Prostate gland (tissue), 2 donors: ENCODE results near the gene RNF6. TPM values are rescaled to one million over a fixed set of nuclear protein-coding genes. Genes with fewer than 3 reads are reported as not detected.

Experiments
- DNase-seq: peaks from one replicate; pipeline ENCODE4 v3.0.0-alpha.2; 2019; ENCODE audit warnings: low spot score
- H3K27ac ChIP-seq, 2 donors: fragments of 200-600 bp; sonication (generic); 2 replicates each; pipeline ENCODE4 v1.5.1; 2017 to 2019
- H3K27me3 ChIP-seq: fragments of 200-600 bp; sonication (generic); replicated peaks from 2 replicates; pipeline ENCODE4 v1.5.1; 2019; ENCODE audit not compliant: insufficient read depth
- H3K36me3 ChIP-seq, 2 donors: fragments of 200-600 bp; sonication (generic); 1 replicate in 1 of 2; 2 replicates in 1 of 2; pipeline versions ENCODE4 v1.5.1 to v1.8.1; 2017 to 2019
- H3K4me1 ChIP-seq: fragments of 200-600 bp; sonication (generic); replicated peaks from 2 replicates; pipeline ENCODE4 v1.5.1; 2019
- H3K4me3 ChIP-seq, 2 donors: fragments of 200-600 bp; sonication (generic); 2 replicates each; pipeline ENCODE4 v1.5.1; 2017 to 2019
- H3K9me3 ChIP-seq: fragments of 200-600 bp; sonication (generic); 2 replicates; pipeline ENCODE4 v1.5.1; 2017
- POLR2A ChIP-seq: fragments of 450-650 bp; IDR thresholded peaks from one replicate; pipeline ENCODE4 v1.6.1; 2016; ENCODE audit warnings: antibody characterized with exemption, mild to moderate bottlenecking
- POLR2AphosphoS5 ChIP-seq: sonication (generic); formaldehyde crosslinking; IDR thresholded peaks from one replicate; pipeline ENCODE4 v1.6.1; 2017; ENCODE audit warnings: antibody characterized with exemption
- WGBS: methylation state at CpG from one replicate; pipeline ENCODE4 v1.1.5; 2018; 5-methylcytosine and 5-hydroxymethylcytosine counted together
- intact Hi-C: fragments of 100-400 bp; cut with DNase I; formaldehyde crosslinking; loops from one replicate; pipeline ENCODE4 v1.14.2; 2022
- total RNA-seq, 2 donors: library from RNA; depleted of rRNA; stranded (reverse); fragments of >200 nt; gene quantifications; one replicate each; pipeline ENCODE4 v1.1.0, GENCODE V29; 2016
- TF ChIP-seq, protein P1 (sequence below), 4 experiments: fragments of 200-600 bp in 2 of 4; fragments of 450-650 bp in 2 of 4; sonication (generic) in 2 of 4; IDR thresholded peaks; 1 replicate in 3 of 4; 2 replicates in 1 of 4; pipeline ENCODE4 v1.5.1; 2016 to 2019; ENCODE audit warnings: antibody characterized with exemption in 4 of 4, mild to moderate bottlenecking in 2 of 4, moderate library complexity in 2 of 4

RNF6 gene
- total RNA-seq, 2 donors from 2014 or later, result 22.4 to 28.2 TPM

DNA sequence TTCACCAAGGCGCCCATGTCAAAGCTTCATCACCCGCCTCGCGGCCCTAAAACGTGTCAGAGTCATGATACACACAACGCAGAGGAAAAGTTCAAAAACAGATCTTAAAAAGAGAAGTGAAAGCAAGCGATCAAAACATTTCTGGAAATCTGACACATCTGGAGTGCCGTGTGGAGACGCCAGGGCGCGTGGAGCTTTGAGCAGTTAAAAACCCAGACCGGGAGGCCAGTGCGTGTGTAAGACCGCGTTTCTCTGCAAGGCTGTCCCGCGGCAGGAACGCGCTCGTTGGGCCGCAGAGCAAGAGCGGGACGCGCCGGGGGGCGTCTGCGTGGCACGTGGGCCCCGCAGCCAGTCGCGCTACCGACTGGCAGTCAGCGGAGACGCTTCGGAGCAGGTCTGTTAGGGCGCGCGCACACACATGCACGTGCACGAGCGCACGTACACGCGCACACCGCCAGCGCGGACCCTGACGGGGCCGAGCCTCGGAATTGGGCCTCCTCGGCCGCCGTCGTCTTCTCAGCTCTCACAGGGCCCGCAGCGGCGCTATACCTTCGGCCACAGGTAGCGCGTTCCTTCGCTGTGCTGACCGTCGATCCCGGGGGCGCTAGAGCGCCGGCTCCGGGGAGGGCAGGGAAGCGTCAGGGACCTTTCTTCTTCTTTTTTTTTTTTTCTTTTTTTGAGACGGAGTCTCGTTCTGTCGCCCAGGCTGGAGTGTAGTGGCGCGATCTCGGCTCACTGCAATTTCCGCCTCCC, 35.8 kb downstream of the RNF6 start:
- peak; percentile 90 for TF ChIP-seq POLR2AphosphoS5
- TF ChIP-seq, protein P1, sequence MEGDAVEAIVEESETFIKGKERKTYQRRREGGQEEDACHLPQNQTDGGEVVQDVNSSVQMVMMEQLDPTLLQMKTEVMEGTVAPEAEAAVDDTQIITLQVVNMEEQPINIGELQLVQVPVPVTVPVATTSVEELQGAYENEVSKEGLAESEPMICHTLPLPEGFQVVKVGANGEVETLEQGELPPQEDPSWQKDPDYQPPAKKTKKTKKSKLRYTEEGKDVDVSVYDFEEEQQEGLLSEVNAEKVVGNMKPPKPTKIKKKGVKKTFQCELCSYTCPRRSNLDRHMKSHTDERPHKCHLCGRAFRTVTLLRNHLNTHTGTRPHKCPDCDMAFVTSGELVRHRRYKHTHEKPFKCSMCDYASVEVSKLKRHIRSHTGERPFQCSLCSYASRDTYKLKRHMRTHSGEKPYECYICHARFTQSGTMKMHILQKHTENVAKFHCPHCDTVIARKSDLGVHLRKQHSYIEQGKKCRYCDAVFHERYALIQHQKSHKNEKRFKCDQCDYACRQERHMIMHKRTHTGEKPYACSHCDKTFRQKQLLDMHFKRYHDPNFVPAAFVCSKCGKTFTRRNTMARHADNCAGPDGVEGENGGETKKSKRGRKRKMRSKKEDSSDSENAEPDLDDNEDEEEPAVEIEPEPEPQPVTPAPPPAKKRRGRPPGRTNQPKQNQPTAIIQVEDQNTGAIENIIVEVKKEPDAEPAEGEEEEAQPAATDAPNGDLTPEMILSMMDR (IDR thresholded peaks at IDR 0.05), result peak in 3 of 4 experiments; percentile 27 to 72 (median 68)
- TF ChIP-seq POLR2A, result peak; percentile 29
- no peaks in the 10 kb centered on the region for H3K4me1 ChIP-seq
- intact Hi-C loops, result loop anchor here (5.0 to 10.0 kb wide), 4 partner anchors 66 to 749 kb away; partner anchors contain the start of gene CDK8
- under 1% methylated on average over 74 of the region's 76 CpGs for WGBS
- no peaks in the 10 kb centered on the region for H3K36me3 ChIP-seq
- peak; percentile 87 for DNase-seq
- no peaks in the 10 kb centered on the region for H3K9me3 ChIP-seq
- H3K4me3 ChIP-seq, result peak overlapping the region; percentile 42 to 53
- no peaks in the 10 kb centered on the region for H3K27me3 ChIP-seq
- H3K27ac ChIP-seq, result peak overlapping the region; percentile 48 to 67

DNA sequence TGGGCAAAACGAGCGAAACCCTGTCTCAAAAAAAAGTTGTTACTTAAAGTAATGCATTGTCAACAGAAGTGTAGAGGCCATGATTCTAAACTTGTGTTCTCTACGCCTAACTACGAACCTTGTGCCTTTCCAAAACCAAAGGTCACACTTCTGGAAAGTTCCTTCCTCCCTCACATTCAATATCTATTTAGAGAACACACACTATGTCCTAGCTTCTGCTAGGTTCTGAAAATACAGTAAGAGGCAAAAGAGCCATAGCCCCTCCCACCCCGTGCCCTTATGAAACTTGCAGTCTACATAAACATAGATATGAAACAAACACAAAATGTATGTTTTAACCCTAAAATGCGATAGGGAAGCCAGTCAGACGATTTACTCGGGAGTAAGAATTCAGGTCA, 36.4 kb downstream of the RNF6 start:
- no peak for DNase-seq
- H3K9me3 ChIP-seq, result no peaks in the 10 kb centered on the region
- H3K36me3 ChIP-seq, result no peaks in the 10 kb centered on the region
- no peaks in the 10 kb centered on the region for H3K27me3 ChIP-seq
- TF ChIP-seq, protein P1 (IDR thresholded peaks at IDR 0.05), result no peak
- TF ChIP-seq POLR2AphosphoS5, result no peak
- intact Hi-C loops, result loop anchor here (5.0 to 10.0 kb wide), 4 partner anchors 67 to 749 kb away; partner anchors contain the start of gene CDK8
- no peaks in the 10 kb centered on the region for H3K4me1 ChIP-seq
- H3K27ac ChIP-seq, result peak overlapping the region; percentile 48 to 67
- peak overlapping the region; percentile 42 to 53 for H3K4me3 ChIP-seq
- WGBS, result 45% methylated on average over 8 of the region's 8 CpGs

DNA sequence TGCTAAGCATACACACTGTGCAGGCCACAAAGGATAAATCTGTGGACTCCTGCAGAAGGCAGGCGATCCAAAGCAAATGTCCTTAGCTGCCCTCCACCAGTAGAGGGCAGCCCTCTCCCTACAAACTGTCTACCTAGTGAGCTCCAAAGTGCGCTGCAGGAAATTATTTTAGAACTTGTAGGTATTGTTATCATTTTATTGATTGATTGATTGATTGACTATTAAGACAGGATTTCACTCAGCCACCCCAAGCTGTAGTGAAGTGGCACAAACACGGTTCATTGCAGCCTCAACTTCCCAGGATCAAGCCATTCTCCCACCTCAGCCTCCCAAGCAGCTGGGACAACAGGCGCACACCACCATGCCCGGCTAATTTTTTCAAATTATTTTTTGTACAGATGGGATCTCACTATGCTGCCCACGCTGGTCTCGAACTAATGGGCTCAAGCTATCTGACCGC, 37.3 kb downstream of the RNF6 start:
- no peaks in the 10 kb centered on the region for H3K9me3 ChIP-seq
- no peak overlapping the region for H3K27ac ChIP-seq
- no peak overlapping the region for H3K4me3 ChIP-seq
- intact Hi-C loops, result loop anchor here (5.0 to 10.0 kb wide), 4 partner anchors 67 to 750 kb away; partner anchors contain the start of gene CDK8
- peak; percentile 62 for DNase-seq
- H3K36me3 ChIP-seq, result no peaks in the 10 kb centered on the region
- H3K27me3 ChIP-seq, result no peaks in the 10 kb centered on the region
- TF ChIP-seq POLR2A (no peak), POLR2AphosphoS5 (peak; percentile 37)
- TF ChIP-seq, protein P1 (IDR thresholded peaks at IDR 0.05), result peak; percentile 55 to 84 (median 84)
- no peaks in the 10 kb centered on the region for H3K4me1 ChIP-seq
- 60% methylated on average over 8 of the region's 8 CpGs for WGBS

DNA sequence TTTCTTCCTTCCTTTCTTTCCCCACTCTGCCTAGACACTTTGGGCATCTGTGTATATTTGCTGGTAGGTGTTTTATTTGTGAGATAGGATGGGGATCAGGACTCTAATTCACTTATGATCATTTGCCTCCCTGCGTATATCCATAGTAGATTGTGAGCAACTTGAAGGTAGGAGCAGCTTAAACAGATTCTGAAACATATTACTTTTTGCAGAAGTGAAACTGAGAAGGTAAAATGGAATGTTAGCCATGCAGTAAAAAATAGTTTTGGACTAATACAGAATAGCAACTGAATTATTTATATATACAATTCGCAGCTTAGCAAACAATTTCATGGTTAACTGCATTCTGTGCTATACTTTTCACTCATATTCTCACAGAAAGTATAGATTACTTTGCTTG, 38.7 kb downstream of the RNF6 start:
- no peaks in the 10 kb centered on the region for H3K36me3 ChIP-seq
- no peak overlapping the region for H3K27ac ChIP-seq
- TF ChIP-seq, protein P1 (IDR thresholded peaks at IDR 0.05), result no peak
- TF ChIP-seq POLR2A (no peak), POLR2AphosphoS5 (no peak)
- no peak for DNase-seq
- intact Hi-C loops, result loop anchor here (10.0 kb wide), 1 partner anchor 751 kb away; no protein-coding TSS in a partner anchor
- no peaks in the 10 kb centered on the region for H3K4me1 ChIP-seq
- no peaks in the 10 kb centered on the region for H3K9me3 ChIP-seq
- WGBS, result 79% methylated on average over 2 of the region's 2 CpGs
- H3K27me3 ChIP-seq, result no peaks in the 10 kb centered on the region
- no peak overlapping the region for H3K4me3 ChIP-seq
